OCI-LY3 (cell line): ENCODE results near the gene SURF4.

Experiments
- H2AFZ ChIP-seq: fragments of 200-600, 300-600 bp; shearing (Covaris generic); 2 replicates; pipeline ENCODE4 v1.6.0; 2014; ENCODE audit warnings: antibody characterized with exemption, low read depth, low read length
- H3K27ac ChIP-seq: fragments of 200-600, 300-600 bp; sonication (generic); 2 replicates; pipeline ENCODE4 v1.5.1; 2014; ENCODE audit warnings: mild to moderate bottlenecking, low read length, moderate library complexity, mixed read lengths
- H3K27me3 ChIP-seq: fragments of 200-600, 300-600 bp; sonication (generic); 2 replicates; pipeline ENCODE4 v1.6.1; 2014; ENCODE audit warnings: low read depth, low read length, mixed read lengths
- H3K36me3 ChIP-seq: fragments of 200-600, 300-600 bp; sonication (generic); replicated peaks from 2 replicates; pipeline ENCODE3; 2014; ENCODE audit warnings: low read depth, low read length, mixed read lengths
- H3K4me1 ChIP-seq: fragments of 300-600, 200-600 bp; sonication (generic); 2 replicates; pipeline ENCODE4 v1.6.1; 2014; ENCODE audit warnings: low read length, mixed read lengths
- H3K4me2 ChIP-seq: fragments of 200-600, 300-600 bp; sonication (generic); 2 replicates; pipeline ENCODE4 v1.6.1; 2014; ENCODE audit warnings: low read length, mixed read lengths
- H3K4me3 ChIP-seq: fragments of 300-600, 200-600 bp; sonication (generic); 2 replicates; pipeline ENCODE4 v1.5.1; 2014; ENCODE audit warnings: antibody characterized with exemption, mild to moderate bottlenecking, low read length, moderate library complexity
- H3K79me2 ChIP-seq: fragments of 300-600, 200-600 bp; shearing (Covaris generic); 2 replicates; pipeline ENCODE4 v1.6.1; 2014; ENCODE audit warnings: mild to moderate bottlenecking, low read length, mixed read lengths
- H3K9ac ChIP-seq: fragments of 300-600, 200-600 bp; shearing (Covaris generic); 2 replicates; pipeline ENCODE4 v1.6.0; 2014; ENCODE audit warnings: mild to moderate bottlenecking, low read length, moderate library complexity
- H3K9me3 ChIP-seq: fragments of 200-600, 300-600 bp; shearing (Covaris generic); 2 replicates; pipeline ENCODE4 v1.6.1; 2014; ENCODE audit warnings: low read length, mixed read lengths; ENCODE audit not compliant: insufficient read depth
- H4K20me1 ChIP-seq: fragments of 200-600, 300-600 bp; sonication (generic); 2 replicates; pipeline ENCODE4 v1.6.1; 2016; ENCODE audit warnings: low read length, mixed read lengths; ENCODE audit not compliant: insufficient read depth
- EZH2phosphoT487 ChIP-seq: fragments of 200-600 bp; shearing (Covaris generic); IDR thresholded peaks from 2 replicates; pipeline ENCODE4 v1.6.1; 2018; ENCODE audit warnings: antibody characterized with exemption, mixed run types, low read depth
- TF ChIP-seq, protein P1 (sequence below): fragments of 200-600, 300-600 bp; sonication (generic); IDR thresholded peaks from 2 replicates; pipeline ENCODE4 v1.5.1; 2014; ENCODE audit warnings: antibody characterized with exemption, low read length, low read depth

Gene SURF4

DNA sequence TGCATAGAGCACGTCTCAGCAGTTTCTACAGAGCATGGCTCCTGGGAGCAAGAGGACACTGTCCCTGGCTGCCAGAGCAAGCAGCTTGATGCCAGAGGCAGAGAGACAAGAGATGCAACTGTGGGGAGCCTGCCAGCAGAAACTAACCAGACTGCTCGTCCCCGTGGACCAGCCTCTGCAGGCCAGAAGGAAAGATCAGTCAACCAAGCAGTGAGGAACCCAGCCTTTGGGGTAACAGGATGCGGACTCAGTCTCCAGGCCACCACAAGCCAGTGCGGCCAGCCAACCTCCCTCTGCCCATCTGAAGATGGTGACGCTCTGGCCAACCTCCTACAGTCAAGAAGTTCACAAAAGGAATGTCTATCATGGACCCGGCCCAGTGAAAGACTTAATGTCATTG, 3.7 kb downstream of the SURF4 start:
- Histone ChIP-seq H3K4me1 (peaks cover 11% of the 10 kb centered on the region; the same call in 1 of the 2 replicates), H3K36me3 (peaks cover 46% of the 10 kb centered on the region), H3K27ac (no peak overlapping the region), H3K4me2 (no peak overlapping the region), H2AFZ (no peak overlapping the region), H3K4me3 (no peak overlapping the region), H3K27me3 (no peaks in the 10 kb centered on the region), H3K79me2 (peaks cover 87% of the 10 kb centered on the region), H4K20me1 (peaks cover 74% of the 10 kb centered on the region), H3K9me3 (no peaks in the 10 kb centered on the region), H3K9ac (no peak overlapping the region)
- TF ChIP-seq, protein P1, sequence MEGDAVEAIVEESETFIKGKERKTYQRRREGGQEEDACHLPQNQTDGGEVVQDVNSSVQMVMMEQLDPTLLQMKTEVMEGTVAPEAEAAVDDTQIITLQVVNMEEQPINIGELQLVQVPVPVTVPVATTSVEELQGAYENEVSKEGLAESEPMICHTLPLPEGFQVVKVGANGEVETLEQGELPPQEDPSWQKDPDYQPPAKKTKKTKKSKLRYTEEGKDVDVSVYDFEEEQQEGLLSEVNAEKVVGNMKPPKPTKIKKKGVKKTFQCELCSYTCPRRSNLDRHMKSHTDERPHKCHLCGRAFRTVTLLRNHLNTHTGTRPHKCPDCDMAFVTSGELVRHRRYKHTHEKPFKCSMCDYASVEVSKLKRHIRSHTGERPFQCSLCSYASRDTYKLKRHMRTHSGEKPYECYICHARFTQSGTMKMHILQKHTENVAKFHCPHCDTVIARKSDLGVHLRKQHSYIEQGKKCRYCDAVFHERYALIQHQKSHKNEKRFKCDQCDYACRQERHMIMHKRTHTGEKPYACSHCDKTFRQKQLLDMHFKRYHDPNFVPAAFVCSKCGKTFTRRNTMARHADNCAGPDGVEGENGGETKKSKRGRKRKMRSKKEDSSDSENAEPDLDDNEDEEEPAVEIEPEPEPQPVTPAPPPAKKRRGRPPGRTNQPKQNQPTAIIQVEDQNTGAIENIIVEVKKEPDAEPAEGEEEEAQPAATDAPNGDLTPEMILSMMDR = no peak
- no peak for TF ChIP-seq EZH2phosphoT487

DNA sequence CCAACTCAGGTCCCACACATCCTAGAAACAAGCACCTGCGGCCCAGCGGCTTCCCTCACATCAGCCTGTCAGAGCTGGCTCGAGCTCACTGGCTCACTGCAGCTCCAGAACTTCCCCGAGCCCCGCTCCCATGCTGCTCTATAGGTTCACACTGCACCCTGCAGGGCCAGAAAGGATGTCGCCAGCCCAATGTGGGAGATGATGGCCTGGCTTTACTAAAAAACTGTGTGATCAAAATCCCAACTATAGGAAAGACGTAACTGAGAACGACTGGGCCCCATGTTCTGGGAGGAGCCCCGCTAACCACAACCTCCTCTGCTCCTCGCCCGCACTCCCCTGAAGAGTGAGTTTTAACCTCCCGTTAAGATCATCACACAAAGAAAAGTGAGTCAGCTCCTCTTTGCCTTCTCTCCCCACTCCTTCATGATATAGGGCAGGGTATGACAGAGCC, 4.6 kb downstream of the SURF4 start:
- Histone ChIP-seq H3K4me2 (no peak overlapping the region), H4K20me1 (peaks cover 82% of the 10 kb centered on the region), H2AFZ (no peak overlapping the region), H3K9ac (no peak overlapping the region), H3K27ac (no peak overlapping the region), H3K27me3 (no peaks in the 10 kb centered on the region), H3K9me3 (no peaks in the 10 kb centered on the region), H3K36me3 (peaks cover 55% of the 10 kb centered on the region), H3K4me1 (peaks cover 6% of the 10 kb centered on the region; the same call in 1 of the 2 replicates), H3K4me3 (no peak overlapping the region), H3K79me2 (peaks cover 96% of the 10 kb centered on the region)
- TF ChIP-seq, protein P1 = no peak
- TF ChIP-seq EZH2phosphoT487 = no peak

DNA sequence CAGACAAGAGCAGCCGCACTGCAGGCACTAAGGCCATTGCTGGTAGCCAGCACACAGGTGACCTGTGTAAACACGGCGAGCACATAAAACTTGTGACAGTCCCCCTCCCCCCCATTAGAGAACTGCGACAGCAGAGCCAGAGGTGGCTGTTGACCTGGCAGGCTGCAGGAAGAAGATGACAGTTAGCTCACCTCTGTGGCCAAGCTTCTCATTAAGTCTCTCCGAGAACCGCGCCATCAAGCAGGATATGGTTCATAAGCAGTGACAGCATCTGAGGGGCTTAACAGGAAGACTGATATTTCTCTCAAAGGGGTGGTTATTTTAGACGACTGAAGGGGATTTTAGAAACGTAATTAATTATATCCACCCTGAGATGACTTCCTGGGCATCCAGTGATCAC, 5.2 kb downstream of the SURF4 start:
- Histone ChIP-seq H3K36me3 (peaks cover 61% of the 10 kb centered on the region), H3K4me1 (peaks cover 5% of the 10 kb centered on the region; the same call in 1 of the 2 replicates), H3K9me3 (no peaks in the 10 kb centered on the region), H4K20me1 (peaks cover 87% of the 10 kb centered on the region), H3K9ac (no peak overlapping the region), H3K27ac (no peak overlapping the region), H3K4me3 (no peak overlapping the region), H2AFZ (no peak overlapping the region), H3K27me3 (no peaks in the 10 kb centered on the region), H3K4me2 (no peak overlapping the region), H3K79me2 (peaks cover 100% of the 10 kb centered on the region)
- no peak for TF ChIP-seq EZH2phosphoT487

DNA sequence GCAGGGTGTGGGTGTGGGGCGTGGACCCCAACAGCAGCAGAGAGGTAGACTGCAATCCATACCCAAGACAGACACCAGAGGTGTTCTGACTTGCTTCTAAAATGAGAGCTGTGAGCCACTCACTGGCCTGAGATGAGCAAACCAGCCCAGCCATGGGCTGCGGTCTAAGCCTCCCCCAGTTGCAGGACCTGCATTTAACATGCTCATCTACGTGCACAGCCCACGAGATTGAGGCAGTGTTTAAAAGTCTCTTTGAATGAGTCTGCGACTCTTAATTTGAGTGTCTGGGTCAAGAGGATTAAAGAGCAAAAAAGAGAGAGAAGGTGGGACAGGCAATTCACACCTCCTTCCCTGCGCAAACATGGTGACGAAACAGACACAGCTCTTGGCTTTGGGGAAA, 5.9 kb downstream of the SURF4 start:
- Histone ChIP-seq H3K9ac (no peak overlapping the region), H3K27me3 (no peaks in the 10 kb centered on the region), H3K27ac (no peak overlapping the region), H3K4me3 (no peak overlapping the region), H3K4me2 (no peak overlapping the region), H2AFZ (no peak overlapping the region), H3K36me3 (peaks cover 68% of the 10 kb centered on the region), H3K4me1 (peaks cover 5% of the 10 kb centered on the region; the same call in 1 of the 2 replicates), H3K9me3 (no peaks in the 10 kb centered on the region), H3K79me2 (peaks cover 94% of the 10 kb centered on the region), H4K20me1 (peaks cover 86% of the 10 kb centered on the region)
- TF ChIP-seq EZH2phosphoT487 = no peak
- TF ChIP-seq, protein P1 = no peak
